ENCODE data around the gene SNRPD3.
A peak's percentile ranks its signal among the peaks of the same experiment; 100 is the strongest.

The SNRPD3 gene

GRCh38 chr22:24555165-24556039 lies at the start of gene SNRPD3:
Gene SNRPD3 (plus strand): TSS chr22:24555999. CDS start chr22:24557675, 1,676 bp downstream.
- no peak for TF ChIP-seq CTCF (IDR thresholded peaks at IDR 0.05; ENCODE audit: insufficient read depth, low read length, missing control alignments)
- POLR2A ChIA-PET = interaction anchor here (0.6 to 1.3 kb wide), 3 partner anchors 11 to 145 kb away, joined by 3 to 8 read pairs (median 3); no protein-coding TSS in a partner anchor
- peak within 1 kb of the TSS; percentile 98 for H3K4me3 ChIP-seq (ENCODE audit: low read depth, low read length)
- CTCF ChIA-PET = interaction anchor here (0.8 to 1.3 kb wide), 2 partner anchors 9 to 10 kb away, joined by 3 to 4 read pairs; no protein-coding TSS in a partner anchor
- DNase-seq (ENCODE audit: low read depth, low spot score) = peak; percentile 92

- no peak for DNase-seq (ENCODE audit: low read depth, low spot score)
- ChIA-PET POLR2A (no interaction called here), CTCF (interaction anchor here (0.8 to 3.0 kb wide), 10 partner anchors 9 to 254 kb away, joined by 3 to 16 read pairs (median 3); partner anchors contain the start of gene UPB1)
- TF ChIP-seq CTCF (IDR thresholded peaks at IDR 0.05; ENCODE audit: insufficient read depth, low read length, missing control alignments) = no peak
- no peak overlapping the region for H3K4me3 ChIP-seq (ENCODE audit: low read depth, low read length)
Measured at GRCh38 chr22:24506802-24507438, 48.9 kb upstream of the SNRPD3 start.

GRCh38 chr22:24507716-24508115 lies 48.1 kb upstream of the SNRPD3 start:
- H3K4me3 ChIP-seq (ENCODE audit: low read depth, low read length) = no peak overlapping the region
- POLR2A ChIA-PET = no interaction called here
- no peak for DNase-seq (ENCODE audit: low read depth, low spot score)
- CTCF ChIA-PET = interaction anchor here (0.8 to 3.0 kb wide), 6 partner anchors 8 to 37 kb away, joined by 3 to 16 read pairs (median 4); partner anchors contain the start of gene UPB1
- no peak for TF ChIP-seq CTCF (IDR thresholded peaks at IDR 0.05; ENCODE audit: insufficient read depth, low read length, missing control alignments)

GRCh38 chr22:24510637-24511625 lies 44.9 kb upstream of the SNRPD3 start:
- CTCF ChIA-PET = interaction anchor here (0.6 to 3.1 kb wide), 4 partner anchors 9 to 87 kb away, joined by 3 to 22 read pairs (median 4); no protein-coding TSS in a partner anchor
- TF ChIP-seq CTCF (IDR thresholded peaks at IDR 0.05; ENCODE audit: insufficient read depth, low read length, missing control alignments) = no peak
- H3K4me3 ChIP-seq (ENCODE audit: low read depth, low read length) = no peak overlapping the region
- POLR2A ChIA-PET = no interaction called here
- DNase-seq (ENCODE audit: low read depth, low spot score) = no peak

- ChIA-PET CTCF (interaction anchor here (3.1 kb wide), 1 partner anchor 10 kb away, joined by 22 read pairs; no protein-coding TSS in a partner anchor), POLR2A (no interaction called here)
- TF ChIP-seq CTCF (IDR thresholded peaks at IDR 0.05; ENCODE audit: insufficient read depth, low read length, missing control alignments) = no peak
- no peak overlapping the region for H3K4me3 ChIP-seq (ENCODE audit: low read depth, low read length)
- DNase-seq (ENCODE audit: low read depth, low spot score) = no peak
Measured at GRCh38 chr22:24512043-24512442, 43.8 kb upstream of the SNRPD3 start.
